K562 (cell line): ENCODE results near the gene TRNP1.

ENCODE experiments used
- ERF ChIP-seq: fragments of 450-650 bp; formaldehyde crosslinking; IDR thresholded peaks from 2 replicates; pipeline ENCODE4 v1.4.0; 2020; ENCODE audit warnings: mild to moderate bottlenecking, mixed read lengths
- FOXK2 ChIP-seq, 2 experiments: fragments of 450-650 bp; IDR thresholded peaks in 1 of 2; conservative IDR thresholded peaks in 1 of 2; 2 replicates each; pipeline ENCODE4 v1.6.1; 2016; ENCODE audit warnings: low read depth in 2 of 2, mild to moderate bottlenecking in 1 of 2
- MAFK ChIP-seq: IDR thresholded peaks from 2 replicates; pipeline ENCODE4 v1.6.1; 2011; ENCODE audit warnings: low read length, improper control_type of control experiment
- MAX ChIP-seq: sonication (generic); formaldehyde crosslinking; IDR thresholded peaks from 2 replicates; pipeline ENCODE4 v1.9.0; 2022; ENCODE audit warnings: mild to moderate bottlenecking, missing genetic modification reagents
- NR3C1 ChIP-seq: sonication (generic); formaldehyde crosslinking; IDR thresholded peaks from 2 replicates; pipeline ENCODE4 v1.8.1; 2022; ENCODE audit warnings: missing genetic modification reagents
- POLR2AphosphoS5 ChIP-seq: IDR thresholded peaks from 2 replicates; pipeline ENCODE4 v1.6.1; 2011; ENCODE audit warnings: mild to moderate bottlenecking, low read depth, low read length, moderate library complexity; ENCODE audit not compliant: control insufficient read depth, insufficient read depth
- RAD21 ChIP-seq, 2 experiments: fragments of 250-450 bp in 1 of 2; fragments of 450-650 bp in 1 of 2; sonication (Bioruptor Pico) in 1 of 2; formaldehyde crosslinking in 1 of 2; IDR thresholded peaks in 1 of 2; conservative IDR thresholded peaks in 1 of 2; 2 replicates each; pipeline versions ENCODE4 v1.4.0 to v1.8.0; 2020 to 2022; ENCODE audit warnings: mild to moderate bottlenecking in 2 of 2, moderate library complexity in 1 of 2
- TAF15 ChIP-seq: fragments of 200-400 bp; formaldehyde crosslinking; IDR thresholded peaks from 2 replicates; pipeline ENCODE4 v1.6.1; 2017; ENCODE audit warnings: mild to moderate bottlenecking, low read depth, low read length, moderate library complexity
- TAF9B ChIP-seq: fragments of 450-650 bp; IDR thresholded peaks from 2 replicates; pipeline ENCODE4 v1.6.1; 2018; ENCODE audit warnings: mild to moderate bottlenecking; ENCODE audit not compliant: partially characterized antibody
- ZBTB7A ChIP-seq: IDR thresholded peaks from 2 replicates; pipeline ENCODE4 v1.6.1; 2011; ENCODE audit warnings: low read depth, mild to moderate bottlenecking, low read length, moderate library complexity, borderline replicate concordance; ENCODE audit not compliant: control insufficient read depth
- ZC3H8 ChIP-seq: fragments of 450-650 bp; IDR thresholded peaks from 2 replicates; pipeline ENCODE4 v1.6.1; 2017
- ZFP36 ChIP-seq: fragments of 150-350 bp; IDR thresholded peaks from 2 replicates; pipeline ENCODE4 v1.6.1; 2018; ENCODE audit warnings: low read length, low read depth; ENCODE audit not compliant: partially characterized antibody
- TF ChIP-seq, protein P1 (sequence below): sonication (generic); formaldehyde crosslinking; IDR thresholded peaks from 2 replicates; pipeline ENCODE4 v1.8.1; 2023; ENCODE audit warnings: mild to moderate bottlenecking, missing genetic modification reagents
- TF ChIP-seq, protein P2 (sequence below): sonication (generic); formaldehyde crosslinking; IDR thresholded peaks from 2 replicates; pipeline ENCODE4 v1.9.0; 2022; ENCODE audit warnings: mild to moderate bottlenecking, missing genetic modification reagents

GRCh38 chr1:26951216-26951615 is 42.3 kb upstream of the TRNP1 start:
- TF ChIP-seq MAX (CRISPR knock-in tag) (no peak), ZFP36 (no peak), NR3C1 (CRISPR knock-in tag) (no peak), ZC3H8 (no peak), TAF9B (no peak), MAFK (no peak), FOXK2 (conservative IDR thresholded peaks at IDR 0.05 in 1 of 2, IDR thresholded peaks at IDR 0.05 in 1 of 2; ENCODE audit: low read depth in 2 of 2) (no peak), ZBTB7A (no peak), ERF (CRISPR knock-in tag) (no peak), RAD21 (CRISPR knock-in tag; conservative IDR thresholded peaks at IDR 0.05 in 1 of 2, IDR thresholded peaks at IDR 0.05 in 1 of 2) (no peak), POLR2AphosphoS5 (no peak), TAF15 (no peak)
- TF ChIP-seq, protein P1, sequence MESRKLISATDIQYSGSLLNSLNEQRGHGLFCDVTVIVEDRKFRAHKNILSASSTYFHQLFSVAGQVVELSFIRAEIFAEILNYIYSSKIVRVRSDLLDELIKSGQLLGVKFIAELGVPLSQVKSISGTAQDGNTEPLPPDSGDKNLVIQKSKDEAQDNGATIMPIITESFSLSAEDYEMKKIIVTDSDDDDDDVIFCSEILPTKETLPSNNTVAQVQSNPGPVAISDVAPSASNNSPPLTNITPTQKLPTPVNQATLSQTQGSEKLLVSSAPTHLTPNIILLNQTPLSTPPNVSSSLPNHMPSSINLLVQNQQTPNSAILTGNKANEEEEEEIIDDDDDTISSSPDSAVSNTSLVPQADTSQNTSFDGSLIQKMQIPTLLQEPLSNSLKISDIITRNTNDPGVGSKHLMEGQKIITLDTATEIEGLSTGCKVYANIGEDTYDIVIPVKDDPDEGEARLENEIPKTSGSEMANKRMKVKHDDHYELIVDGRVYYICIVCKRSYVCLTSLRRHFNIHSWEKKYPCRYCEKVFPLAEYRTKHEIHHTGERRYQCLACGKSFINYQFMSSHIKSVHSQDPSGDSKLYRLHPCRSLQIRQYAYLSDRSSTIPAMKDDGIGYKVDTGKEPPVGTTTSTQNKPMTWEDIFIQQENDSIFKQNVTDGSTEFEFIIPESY (CRISPR knock-in tag), result no peak
- TF ChIP-seq, protein P2, sequence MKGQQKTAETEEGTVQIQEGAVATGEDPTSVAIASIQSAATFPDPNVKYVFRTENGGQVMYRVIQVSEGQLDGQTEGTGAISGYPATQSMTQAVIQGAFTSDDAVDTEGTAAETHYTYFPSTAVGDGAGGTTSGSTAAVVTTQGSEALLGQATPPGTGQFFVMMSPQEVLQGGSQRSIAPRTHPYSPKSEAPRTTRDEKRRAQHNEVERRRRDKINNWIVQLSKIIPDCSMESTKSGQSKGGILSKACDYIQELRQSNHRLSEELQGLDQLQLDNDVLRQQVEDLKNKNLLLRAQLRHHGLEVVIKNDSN (CRISPR knock-in tag), result no peak
